Kidney (tissue), 14 donors: Measurements from ENCODE around the gene PICALM. TPM values are rescaled to one million over a fixed set of nuclear protein-coding genes. Genes with fewer than 3 reads are reported as not detected.
A peak's percentile ranks its signal among the peaks of the same experiment; 100 is the strongest.
"Not testable (repeated sequence)": the region's sequence is repeated elsewhere in the genome, so short reads cannot be mapped to it uniquely, and the experiment has no call there.

Source experiments
- DNase-seq, 5 donors: peaks; one replicate each; pipeline ENCODE4 v3.0.0-alpha.2; 2013 to 2020
- FAIRE-seq: peaks from 2 replicates; lab custom pipeline; 2012; peaks lifted over from hg19 to GRCh38; lab: Jason Lieb, UNC
- H3K27ac ChIP-seq, 2 donors: one replicate each; pipeline ENCODE4 v1.7.0; 2013; ENCODE audit warnings: low read depth in 2 of 2, low read length in 2 of 2, inconsistent platforms in 1 of 2
- H3K27me3 ChIP-seq: one replicate; pipeline ENCODE4 v1.7.1; 2013; ENCODE audit warnings: low read length, inconsistent platforms; ENCODE audit not compliant: control insufficient read depth, insufficient read depth
- H3K36me3 ChIP-seq, 3 donors: one replicate each; pipeline versions ENCODE4 v1.7.0 to v1.7.1; 2013; ENCODE audit warnings: low read length in 3 of 3, control low read depth in 1 of 3, inconsistent platforms in 1 of 3; ENCODE audit not compliant: insufficient read depth in 3 of 3, control insufficient read depth in 2 of 3
- H3K4me1 ChIP-seq, 3 donors: one replicate each; pipeline versions ENCODE4 v1.7.0 to v1.7.1; 2013; ENCODE audit warnings: low read length in 3 of 3, inconsistent platforms in 1 of 3, low read depth in 1 of 3; ENCODE audit not compliant: control insufficient read depth in 2 of 3, insufficient read depth in 2 of 3
- H3K4me3 ChIP-seq, 3 donors: one replicate each; pipeline versions ENCODE4 v1.7.0 to v1.8.1; 2013; ENCODE audit warnings: low read length in 3 of 3, control low read depth in 1 of 3, inconsistent platforms in 1 of 3
- H3K9ac ChIP-seq, 3 donors: one replicate each; pipeline versions ENCODE4 v1.7.0 to v1.7.1; 2013; ENCODE audit warnings: low read length in 3 of 3, control low read depth in 1 of 3, inconsistent platforms in 1 of 3
- H3K9me3 ChIP-seq, 3 donors: one replicate each; pipeline versions ENCODE4 v1.7.0 to v1.7.1; 2013; ENCODE audit warnings: low read length in 3 of 3, control low read depth in 1 of 3, inconsistent platforms in 1 of 3; ENCODE audit not compliant: control insufficient read depth in 2 of 3, insufficient read depth in 1 of 3
- intact Hi-C: fragments of 100-400 bp; cut with DNase I; formaldehyde crosslinking; loops from one replicate; pipeline ENCODE4 v1.11.1; 2022
- polyA plus RNA-seq: library from polyadenylated mRNA; stranded (reverse); fragments of 350-450 nt; fragmentation: Illumina TruSeq; extraction: RNeasy Lipid Tissue Mini Kit (QIAGEN cat#74804); gene quantifications from one replicate; pipeline ENCODE4 v1.2.3, GENCODE V29; 2014; ENCODE audit warnings: low read depth, low replicate concordance; ENCODE audit not compliant: insufficient read depth
- total RNA-seq: library from RNA; stranded (reverse); fragmentation: NEBNext Ultra II Directional; extraction: Animal tissue kit (Norgen Biotek cat#: 25700); gene quantifications from one replicate; pipeline ENCODE4 v1.2.1, GENCODE V29; 2021
- TF ChIP-seq, protein P1 (sequence below): IDR thresholded peaks from 3 replicates; pipeline ENCODE4 v1.5.1; 2012; ENCODE audit warnings: mild to moderate bottlenecking, moderate library complexity, borderline replicate concordance; ENCODE audit not compliant: insufficient read depth; ENCODE audit errors: extremely low read depth
- donor health status: control.
- donor health status: control.
- donor health status: control.
- donor health status: control.
- donor health status: control.
- donor health status: DM: yes; HTN: yes; CAD: no.
- donor health status: Normal renal cell carcinoma (clear cell type).

Gene PICALM
- total and polyA plus RNA-seq, 2 donors from 2014 or later, result 118 to 244 TPM

DNA sequence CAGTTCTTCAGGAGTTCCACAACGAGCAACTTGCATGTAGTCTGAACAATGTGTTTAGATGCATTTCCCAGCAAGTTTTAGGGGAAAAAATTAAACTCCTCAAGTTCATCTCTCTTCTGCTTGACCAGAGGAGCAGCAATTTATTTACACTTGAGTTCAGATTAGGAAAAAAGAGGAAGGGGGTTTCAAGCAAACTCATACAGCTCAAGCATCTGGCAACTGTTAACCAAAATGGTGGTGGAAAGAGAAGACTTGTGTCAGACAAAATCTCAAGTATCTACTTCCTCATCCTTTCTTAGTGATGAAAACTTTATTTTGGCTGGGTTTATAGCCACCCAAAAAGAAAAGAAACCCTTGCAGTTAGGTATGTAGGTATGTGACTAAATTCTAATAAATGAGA, 29.1 kb upstream of the PICALM start:
- Histone ChIP-seq H3K27me3 (no peaks in the 10 kb centered on the region), H3K4me1 (no peaks in the 10 kb centered on the region), H3K27ac (no peak overlapping the region), H3K9me3 (no peaks in the 10 kb centered on the region), H3K4me3 (no peak overlapping the region), H3K9ac (no peak overlapping the region), H3K36me3 (no peaks in the 10 kb centered on the region)
- TF ChIP-seq, protein P1, sequence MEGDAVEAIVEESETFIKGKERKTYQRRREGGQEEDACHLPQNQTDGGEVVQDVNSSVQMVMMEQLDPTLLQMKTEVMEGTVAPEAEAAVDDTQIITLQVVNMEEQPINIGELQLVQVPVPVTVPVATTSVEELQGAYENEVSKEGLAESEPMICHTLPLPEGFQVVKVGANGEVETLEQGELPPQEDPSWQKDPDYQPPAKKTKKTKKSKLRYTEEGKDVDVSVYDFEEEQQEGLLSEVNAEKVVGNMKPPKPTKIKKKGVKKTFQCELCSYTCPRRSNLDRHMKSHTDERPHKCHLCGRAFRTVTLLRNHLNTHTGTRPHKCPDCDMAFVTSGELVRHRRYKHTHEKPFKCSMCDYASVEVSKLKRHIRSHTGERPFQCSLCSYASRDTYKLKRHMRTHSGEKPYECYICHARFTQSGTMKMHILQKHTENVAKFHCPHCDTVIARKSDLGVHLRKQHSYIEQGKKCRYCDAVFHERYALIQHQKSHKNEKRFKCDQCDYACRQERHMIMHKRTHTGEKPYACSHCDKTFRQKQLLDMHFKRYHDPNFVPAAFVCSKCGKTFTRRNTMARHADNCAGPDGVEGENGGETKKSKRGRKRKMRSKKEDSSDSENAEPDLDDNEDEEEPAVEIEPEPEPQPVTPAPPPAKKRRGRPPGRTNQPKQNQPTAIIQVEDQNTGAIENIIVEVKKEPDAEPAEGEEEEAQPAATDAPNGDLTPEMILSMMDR, result no peak
- no peak for DNase-seq
- FAIRE-seq, result no peak
- intact Hi-C loops, result no loop called here

GRCh38 chr11:86091566-86091965, 22.7 kb upstream of the PICALM start:
- DNase-seq, result no peak
- no peak overlapping the region for H3K27ac ChIP-seq
- no peaks in the 10 kb centered on the region for H3K9me3 ChIP-seq
- FAIRE-seq, result no peak
- intact Hi-C loops, result no loop called here
- H3K27me3 ChIP-seq, result no peaks in the 10 kb centered on the region
- no peak overlapping the region for H3K4me3 ChIP-seq
- H3K4me1 ChIP-seq, result peaks cover 0 to 2% (median 0%) of the 10 kb centered on the region in 3 donors
- no peaks in the 10 kb centered on the region for H3K36me3 ChIP-seq
- no peak overlapping the region for H3K9ac ChIP-seq
- TF ChIP-seq, protein P1, result no peak

GRCh38 chr11:86091086-86091485, 22.2 kb upstream of the PICALM start:
- FAIRE-seq (no peak), DNase-seq (no peak)
- H3K27ac ChIP-seq, result no peak overlapping the region
- no peak overlapping the region for H3K9ac ChIP-seq
- H3K36me3 ChIP-seq, result no peaks in the 10 kb centered on the region
- H3K4me1 ChIP-seq, result peaks cover 0 to 2% (median 0%) of the 10 kb centered on the region in 3 donors
- H3K9me3 ChIP-seq, result no peaks in the 10 kb centered on the region
- intact Hi-C loops, result no loop called here
- no peaks in the 10 kb centered on the region for H3K27me3 ChIP-seq
- TF ChIP-seq, protein P1, result no peak
- H3K4me3 ChIP-seq, result no peak overlapping the region

GRCh38 chr11:86089659-86090058, 20.8 kb upstream of the PICALM start:
- DNase-seq (peak in 1 of 5 donors; percentile 12), FAIRE-seq (no peak)
- Histone ChIP-seq H3K9ac (no peak overlapping the region), H3K4me1 (peaks cover 0 to 2% (median 0%) of the 10 kb centered on the region in 3 donors), H3K36me3 (no peaks in the 10 kb centered on the region), H3K27me3 (no peaks in the 10 kb centered on the region), H3K4me3 (no peak overlapping the region), H3K9me3 (no peaks in the 10 kb centered on the region), H3K27ac (no peak overlapping the region)
- intact Hi-C loops, result no loop called here
- TF ChIP-seq, protein P1, result no peak

DNA sequence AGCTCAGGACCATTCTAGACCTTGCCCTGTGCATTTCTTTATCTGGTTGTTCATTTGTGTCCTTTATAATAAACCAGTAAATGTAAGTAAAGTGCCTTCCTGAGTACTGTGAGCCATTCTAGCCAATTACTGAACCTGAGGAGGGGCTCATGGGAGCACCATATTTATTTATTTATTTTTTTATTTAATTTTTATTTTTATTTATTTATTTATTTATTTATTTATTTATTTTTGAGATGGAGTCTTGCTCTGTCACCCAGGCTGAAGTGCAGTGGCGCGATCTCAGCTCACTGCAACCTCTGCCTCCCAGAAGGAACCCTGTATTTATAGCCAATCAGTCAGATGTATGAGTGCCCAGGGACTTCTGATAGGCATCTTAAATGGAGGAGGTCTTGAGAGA, 18.8 kb upstream of the PICALM start:
- H3K4me3 ChIP-seq, H3K27ac ChIP-seq, H3K9ac ChIP-seq, H3K27me3 ChIP-seq, H3K36me3 ChIP-seq, H3K9me3 ChIP-seq, FAIRE-seq, DNase-seq, intact Hi-C loops, H3K4me1 ChIP-seq: not testable (repeated sequence)
